Right kidney (tissue), 1 donor: ENCODE data around the gene PYURF.

ENCODE experiments used
- DNase-seq: peaks from one replicate; pipeline ENCODE4 v3.0.0-alpha.2; 2016

Gene PYURF

GRCh38 chr4:88514557-88515511 lies 8.7 kb downstream of the PYURF start:
- no peak for DNase-seq

- no peak for DNase-seq
Measured at GRCh38 chr4:88511236-88511635, 12.3 kb downstream of the PYURF start.

GRCh38 chr4:88503344-88503743 lies 20.2 kb downstream of the PYURF start:
- DNase-seq = no peak

- no peak for DNase-seq
Measured at GRCh38 chr4:88497859-88498409, 25.6 kb downstream of the PYURF start.

- no peak for DNase-seq
Measured at GRCh38 chr4:88489100-88489761, 34.3 kb downstream of the PYURF start.

- DNase-seq = peak; percentile 2
Measured at GRCh38 chr4:88481537-88481936, 42.0 kb downstream of the PYURF start.

GRCh38 chr4:88478247-88478646 lies 45.3 kb downstream of the PYURF start:
- DNase-seq = no peak

GRCh38 chr4:88477229-88477860 lies 46.2 kb downstream of the PYURF start:
- no peak for DNase-seq
